Tibial nerve (tissue), 4 donors: Measurements from ENCODE around the gene PPFIBP1. TPM values are rescaled to one million over a fixed set of nuclear protein-coding genes. Genes with fewer than 3 reads are reported as not detected.
A peak's percentile ranks its signal among the peaks of the same experiment; 100 is the strongest.

Source experiments
- DNase-seq, 2 donors: peaks; one replicate each; pipeline ENCODE4 v3.0.0-alpha.2; 2019; ENCODE audit warnings: low spot score in 2 of 2
- H3K27ac ChIP-seq, 4 donors: fragments of 200-600 bp; sonication (generic) in 3 of 4; one replicate each; pipeline ENCODE4 v1.5.1; 2017 to 2019; ENCODE audit warnings: mild to moderate bottlenecking in 1 of 4
- H3K27me3 ChIP-seq, 2 donors: fragments of 200-600 bp; sonication (generic) in 1 of 2; one replicate each; pipeline versions ENCODE4 v1.5.1 to v1.6.0; 2017 to 2019
- H3K36me3 ChIP-seq, 3 donors: fragments of 200-600 bp; sonication (generic); one replicate each; pipeline ENCODE4 v1.5.1; 2018 to 2019
- H3K4me1 ChIP-seq, 4 donors: fragments of 200-600 bp; sonication (generic) in 3 of 4; one replicate each; pipeline ENCODE4 v1.5.1; 2017 to 2019
- H3K4me3 ChIP-seq, 4 donors: fragments of 200-600 bp; sonication (generic) in 3 of 4; one replicate each; pipeline ENCODE4 v1.5.1; 2017 to 2019; ENCODE audit warnings: mild to moderate bottlenecking in 1 of 4, moderate library complexity in 1 of 4
- H3K9me3 ChIP-seq, 4 donors: fragments of 200-600 bp; sonication (generic) in 3 of 4; one replicate each; pipeline ENCODE4 v1.5.1; 2017 to 2019
- EP300 ChIP-seq, 2 donors: sonication (generic); formaldehyde crosslinking; IDR thresholded peaks; one replicate each; pipeline ENCODE4 v1.6.1; 2017; ENCODE audit warnings: antibody characterized with exemption in 2 of 2, mild to moderate bottlenecking in 1 of 2
- POLR2A ChIP-seq, 2 donors: fragments of 450-650 bp; IDR thresholded peaks; one replicate each; pipeline ENCODE4 v1.6.1; 2017; ENCODE audit warnings: antibody characterized with exemption in 2 of 2, mild to moderate bottlenecking in 2 of 2, moderate library complexity in 2 of 2
- WGBS, 2 donors: methylation state at CpG; one replicate each; pipeline ENCODE4 v1.1.5; 2018; 5-methylcytosine and 5-hydroxymethylcytosine counted together
- total RNA-seq, 4 donors: library from RNA; depleted of rRNA; stranded (reverse); fragments of >200 nt; gene quantifications; one replicate each; pipeline ENCODE4 v1.1.0, GENCODE V29; 2016
- TF ChIP-seq, protein P1 (sequence below), 5 experiments: fragments of 200-600 bp in 3 of 5; fragments of 450-650 bp in 2 of 5; sonication (generic) in 3 of 5; IDR thresholded peaks; one replicate each; pipeline ENCODE4 v1.5.1; 2016 to 2019; ENCODE audit warnings: antibody characterized with exemption in 5 of 5, mild to moderate bottlenecking in 3 of 5, moderate library complexity in 2 of 5

Gene PPFIBP1
- total RNA-seq, 4 donors from 2014 or later: 56.9 to 110 (median 72.5) TPM

DNA sequence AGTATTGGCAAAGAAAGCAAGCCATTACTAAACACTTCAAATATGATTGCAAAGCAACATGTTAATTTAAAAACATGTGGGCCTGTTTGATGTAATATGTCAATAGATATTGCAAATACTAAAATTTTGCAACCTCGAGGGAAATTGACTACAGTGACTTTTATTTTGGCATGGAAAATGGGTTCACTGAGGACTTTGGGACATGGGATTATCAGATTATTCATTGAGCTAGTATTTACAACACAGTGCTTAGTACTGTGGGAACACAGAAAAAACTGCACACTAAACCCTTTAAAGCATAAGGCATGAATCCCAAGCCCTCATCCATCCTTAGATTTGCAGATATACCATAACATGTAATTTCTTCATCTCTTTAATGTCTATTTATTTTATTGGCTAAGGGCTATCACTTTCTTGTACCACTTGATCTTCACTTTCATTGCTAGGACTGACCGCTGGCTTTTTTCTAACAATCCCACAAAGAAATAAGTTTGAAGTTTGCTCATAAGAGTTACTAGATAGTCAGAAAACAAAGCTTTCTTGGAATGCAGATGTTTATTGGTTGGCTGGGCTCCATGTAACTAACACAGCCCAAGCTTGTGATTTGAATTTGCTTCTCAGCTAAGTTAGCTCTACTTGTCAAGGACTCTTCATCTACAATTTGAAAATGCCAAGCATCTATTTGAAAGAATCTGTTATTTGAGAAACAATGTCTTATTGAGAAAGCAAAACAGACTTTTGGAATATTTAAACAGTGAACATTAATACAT lies 48.7 kb downstream of the PPFIBP1 start:
- 41 to 45% methylated on average over 2 of the region's 2 CpGs for WGBS, 2 donors
- Histone ChIP-seq H3K4me3 (no peak overlapping the region), H3K27me3 (no peaks in the 10 kb centered on the region), H3K36me3 (no peaks in the 10 kb centered on the region), H3K27ac (peak overlapping the region in 2 of 4 donors; percentile 9 to 44), H3K9me3 (no peaks in the 10 kb centered on the region), H3K4me1 (peaks cover 0 to 62% (median 15%) of the 10 kb centered on the region in 4 donors)
- no peak for TF ChIP-seq EP300 (IDR thresholded peaks at IDR 0.05)
- TF ChIP-seq POLR2A (IDR thresholded peaks at IDR 0.05): no peak
- TF ChIP-seq, protein P1, sequence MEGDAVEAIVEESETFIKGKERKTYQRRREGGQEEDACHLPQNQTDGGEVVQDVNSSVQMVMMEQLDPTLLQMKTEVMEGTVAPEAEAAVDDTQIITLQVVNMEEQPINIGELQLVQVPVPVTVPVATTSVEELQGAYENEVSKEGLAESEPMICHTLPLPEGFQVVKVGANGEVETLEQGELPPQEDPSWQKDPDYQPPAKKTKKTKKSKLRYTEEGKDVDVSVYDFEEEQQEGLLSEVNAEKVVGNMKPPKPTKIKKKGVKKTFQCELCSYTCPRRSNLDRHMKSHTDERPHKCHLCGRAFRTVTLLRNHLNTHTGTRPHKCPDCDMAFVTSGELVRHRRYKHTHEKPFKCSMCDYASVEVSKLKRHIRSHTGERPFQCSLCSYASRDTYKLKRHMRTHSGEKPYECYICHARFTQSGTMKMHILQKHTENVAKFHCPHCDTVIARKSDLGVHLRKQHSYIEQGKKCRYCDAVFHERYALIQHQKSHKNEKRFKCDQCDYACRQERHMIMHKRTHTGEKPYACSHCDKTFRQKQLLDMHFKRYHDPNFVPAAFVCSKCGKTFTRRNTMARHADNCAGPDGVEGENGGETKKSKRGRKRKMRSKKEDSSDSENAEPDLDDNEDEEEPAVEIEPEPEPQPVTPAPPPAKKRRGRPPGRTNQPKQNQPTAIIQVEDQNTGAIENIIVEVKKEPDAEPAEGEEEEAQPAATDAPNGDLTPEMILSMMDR (IDR thresholded peaks at IDR 0.05): no peak
- no peak for DNase-seq

DNA sequence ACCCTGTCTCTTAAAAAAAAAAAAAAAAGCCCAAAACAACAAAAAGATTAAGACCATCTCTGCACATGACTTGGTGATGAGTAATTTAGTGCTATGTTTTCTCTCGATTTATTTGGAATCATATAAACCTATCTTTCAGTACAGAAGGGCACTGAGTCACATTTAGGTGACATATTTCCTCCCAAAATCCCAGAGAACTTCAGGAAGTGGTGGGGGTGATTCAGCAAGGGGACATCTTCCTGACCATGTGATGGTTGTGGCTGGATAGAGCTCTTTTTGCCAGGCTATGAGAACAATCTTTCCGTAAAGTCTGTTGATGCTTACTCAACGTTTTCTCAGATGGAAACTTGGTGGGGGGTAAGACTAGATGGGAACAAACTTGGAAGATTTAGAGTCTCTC lies 50.0 kb downstream of the PPFIBP1 start:
- 58 to 63% methylated on average over 3 of the region's 3 CpGs for WGBS, 2 donors
- Histone ChIP-seq H3K9me3 (no peaks in the 10 kb centered on the region), H3K4me1 (peaks cover 0 to 62% (median 15%) of the 10 kb centered on the region in 4 donors), H3K27me3 (no peaks in the 10 kb centered on the region), H3K27ac (peak overlapping the region in 1 of 4 donors; percentile 53), H3K4me3 (no peak overlapping the region), H3K36me3 (peaks cover 0 to 6% (median 0%) of the 10 kb centered on the region in 3 donors)
- no peak for DNase-seq
- TF ChIP-seq, protein P1 (IDR thresholded peaks at IDR 0.05): no peak
- TF ChIP-seq POLR2A (IDR thresholded peaks at IDR 0.05) (no peak), EP300 (IDR thresholded peaks at IDR 0.05) (no peak)

DNA sequence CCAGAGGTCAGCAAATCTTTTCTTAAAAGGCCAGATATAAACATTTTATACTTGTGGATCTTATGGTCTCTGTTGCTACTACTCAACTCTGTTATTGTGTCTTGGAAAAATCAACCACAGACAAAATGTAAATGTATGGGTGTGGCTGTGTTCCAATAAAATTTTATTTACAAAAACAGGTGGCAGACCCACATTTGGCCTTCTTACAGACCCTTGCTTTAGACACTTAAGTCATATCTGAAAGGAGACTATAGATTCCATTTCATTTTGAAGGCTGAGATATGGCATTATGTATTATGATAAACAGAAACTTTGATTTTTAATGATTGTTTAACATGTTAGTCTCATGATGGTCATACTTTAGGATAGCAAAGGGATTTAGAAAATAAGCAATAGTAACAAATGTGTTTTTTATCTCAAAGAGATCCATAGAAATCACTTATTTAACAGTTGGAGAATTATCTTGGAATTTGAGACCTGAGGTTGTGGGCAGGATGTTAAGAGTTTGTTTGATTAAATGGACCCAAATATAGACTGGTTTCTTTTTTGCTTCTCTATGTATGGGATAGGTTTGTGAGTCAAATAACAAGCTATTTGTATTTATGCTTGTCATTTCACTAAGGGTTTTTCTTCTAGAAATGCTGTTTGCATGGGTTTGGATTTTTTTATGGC lies 51.2 kb downstream of the PPFIBP1 start:
- peaks cover 0 to 62% (median 15%) of the 10 kb centered on the region in 4 donors for H3K4me1 ChIP-seq

DNA sequence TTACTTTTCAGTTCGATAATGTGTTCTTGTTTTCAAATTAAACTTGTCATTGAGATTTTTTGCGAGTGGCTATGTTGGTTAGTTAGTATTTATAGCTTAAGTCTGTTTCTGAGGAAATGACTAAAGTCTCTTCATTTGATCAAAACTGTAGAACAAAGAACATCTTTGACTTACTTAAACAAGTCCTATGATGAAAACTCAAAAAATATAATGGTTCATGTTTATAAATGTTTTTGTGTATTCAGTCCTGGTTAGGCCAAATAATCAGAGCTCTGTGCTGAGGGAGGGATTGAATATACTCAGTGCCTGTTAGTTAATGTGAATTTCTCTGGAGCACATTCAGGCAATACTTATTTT lies 51.7 kb downstream of the PPFIBP1 start:
- Histone ChIP-seq H3K27ac (peak overlapping the region in 2 of 4 donors; percentile 47 to 57), H3K4me3 (no peak overlapping the region), H3K9me3 (no peaks in the 10 kb centered on the region), H3K36me3 (peaks cover 0 to 11% (median 0%) of the 10 kb centered on the region in 3 donors), H3K4me1 (peaks cover 0 to 62% (median 15%) of the 10 kb centered on the region in 4 donors), H3K27me3 (no peaks in the 10 kb centered on the region)
- no peak for DNase-seq
- TF ChIP-seq EP300 (IDR thresholded peaks at IDR 0.05): no peak
- WGBS, 2 donors: 23 to 40% methylated on average over 2 of the region's 2 CpGs

More for the DNA sequence above, 51.2 kb downstream of the PPFIBP1 start:
- TF ChIP-seq, protein P1 (IDR thresholded peaks at IDR 0.05): no peak
- no peak for TF ChIP-seq EP300 (IDR thresholded peaks at IDR 0.05)
- no peak for TF ChIP-seq POLR2A (IDR thresholded peaks at IDR 0.05)
- peaks cover 0 to 11% (median 0%) of the 10 kb centered on the region in 3 donors for H3K36me3 ChIP-seq
- no peak for DNase-seq
- no peak overlapping the region for H3K4me3 ChIP-seq
- no peaks in the 10 kb centered on the region for H3K27me3 ChIP-seq
- H3K27ac ChIP-seq: peak overlapping the region in 2 of 4 donors; percentile 38 to 47
- no peaks in the 10 kb centered on the region for H3K9me3 ChIP-seq

DNA sequence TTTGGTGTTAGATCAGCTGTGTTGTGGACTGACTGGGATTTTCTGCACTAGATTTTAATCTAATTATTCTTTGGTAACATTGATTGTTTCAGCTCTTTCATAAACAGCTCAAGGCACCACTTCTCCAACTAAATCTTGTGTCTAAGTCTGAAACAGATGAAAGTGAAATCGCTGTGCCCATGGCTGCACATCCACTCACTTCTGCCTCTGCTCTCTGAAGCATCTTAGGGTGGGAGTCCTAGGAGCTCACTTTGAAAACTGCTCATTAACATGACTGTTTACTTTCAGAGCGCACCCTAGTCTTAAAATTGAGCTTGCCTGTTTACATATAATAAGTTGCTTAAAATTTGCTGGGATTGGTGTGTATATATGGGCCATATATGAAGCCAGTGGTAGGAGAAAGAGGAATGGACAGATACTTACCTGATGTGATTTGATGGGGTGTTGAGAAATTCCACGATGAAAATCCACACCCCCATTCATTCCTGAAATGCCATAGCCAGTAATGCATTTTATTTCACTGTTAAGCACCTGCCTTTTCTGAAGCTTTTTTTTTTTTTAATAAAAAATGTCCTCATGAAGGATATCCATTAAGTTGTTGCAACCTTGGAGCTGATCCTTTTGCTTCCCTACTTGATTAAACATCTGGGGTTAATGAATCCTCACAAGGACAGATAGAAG lies 52.8 kb downstream of the PPFIBP1 start:
- Histone ChIP-seq H3K9me3 (no peaks in the 10 kb centered on the region), H3K4me1 (peaks cover 0 to 60% (median 14%) of the 10 kb centered on the region in 4 donors), H3K27me3 (no peaks in the 10 kb centered on the region), H3K27ac (peak overlapping the region in 1 of 4 donors; percentile 57), H3K36me3 (peaks cover 0 to 11% (median 0%) of the 10 kb centered on the region in 3 donors), H3K4me3 (no peak overlapping the region)
- WGBS, 2 donors: 79 to 83% methylated on average over 3 of the region's 3 CpGs
- no peak for TF ChIP-seq EP300 (IDR thresholded peaks at IDR 0.05)
- TF ChIP-seq, protein P1 (IDR thresholded peaks at IDR 0.05): no peak
- no peak for TF ChIP-seq POLR2A (IDR thresholded peaks at IDR 0.05)
- no peak for DNase-seq
